ENCODE data around the gene ASS1.

The ASS1 gene

DNA sequence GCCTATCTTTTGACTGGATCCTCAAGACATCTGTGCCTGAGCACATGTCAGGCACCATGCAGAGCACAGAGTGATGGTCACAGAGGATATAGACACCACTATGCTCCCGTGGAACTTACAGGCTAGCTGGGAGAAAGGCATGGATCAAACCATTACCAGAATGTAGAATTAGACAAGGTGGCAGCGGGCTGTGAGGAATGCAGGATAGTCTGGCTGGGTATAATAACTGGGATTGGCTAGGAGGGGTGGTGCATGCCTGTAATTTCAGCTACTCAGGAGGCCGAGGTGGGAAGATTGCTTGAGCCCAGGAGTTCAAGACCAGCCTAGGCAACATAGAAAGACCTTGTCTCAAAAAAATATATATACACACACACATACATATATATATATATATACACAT is 50.3 kb downstream of the ASS1 start:
- peaks cover 64% of the 10 kb centered on the region for H3K36me3 ChIP-seq (ENCODE audit: insufficient read depth, low read length)
- no peak for DNase-seq (ENCODE audit: low read depth, low spot score)
- no peaks in the 10 kb centered on the region for H3K9me3 ChIP-seq (ENCODE audit: low read depth, low read length)
- no peak overlapping the region for H3K9ac ChIP-seq (ENCODE audit: insufficient read length)
- H3K27ac ChIP-seq: no peak overlapping the region
- H3K4me3 ChIP-seq: no peak overlapping the region
- TF ChIP-seq FOXP2 (optimal IDR thresholded peaks at IDR 0.05; ENCODE audit: control extremely low read depth, extremely low read length, insufficient read depth) (no peak), POLR2AphosphoS5 (IDR thresholded peaks at IDR 0.05; ENCODE audit: borderline replicate concordance, low read depth, low read length) (no peak), EZH2 (IDR thresholded peaks at IDR 0.05) (no peak)

- Histone ChIP-seq H3K9me3 (ENCODE audit: low read depth, low read length) (no peaks in the 10 kb centered on the region), H3K36me3 (ENCODE audit: insufficient read depth, low read length) (peaks cover 46% of the 10 kb centered on the region)
- TF ChIP-seq FOXP2 (optimal IDR thresholded peaks at IDR 0.05; ENCODE audit: control extremely low read depth, extremely low read length, insufficient read depth): no peak
- no peak for TF ChIP-seq EZH2 (IDR thresholded peaks at IDR 0.05)
- no peak for TF ChIP-seq POLR2AphosphoS5 (IDR thresholded peaks at IDR 0.05; ENCODE audit: borderline replicate concordance, low read depth, low read length)
These were observed 52.4 kb downstream of the ASS1 start for GRCh38 chr9:130497139-130497538.

DNA sequence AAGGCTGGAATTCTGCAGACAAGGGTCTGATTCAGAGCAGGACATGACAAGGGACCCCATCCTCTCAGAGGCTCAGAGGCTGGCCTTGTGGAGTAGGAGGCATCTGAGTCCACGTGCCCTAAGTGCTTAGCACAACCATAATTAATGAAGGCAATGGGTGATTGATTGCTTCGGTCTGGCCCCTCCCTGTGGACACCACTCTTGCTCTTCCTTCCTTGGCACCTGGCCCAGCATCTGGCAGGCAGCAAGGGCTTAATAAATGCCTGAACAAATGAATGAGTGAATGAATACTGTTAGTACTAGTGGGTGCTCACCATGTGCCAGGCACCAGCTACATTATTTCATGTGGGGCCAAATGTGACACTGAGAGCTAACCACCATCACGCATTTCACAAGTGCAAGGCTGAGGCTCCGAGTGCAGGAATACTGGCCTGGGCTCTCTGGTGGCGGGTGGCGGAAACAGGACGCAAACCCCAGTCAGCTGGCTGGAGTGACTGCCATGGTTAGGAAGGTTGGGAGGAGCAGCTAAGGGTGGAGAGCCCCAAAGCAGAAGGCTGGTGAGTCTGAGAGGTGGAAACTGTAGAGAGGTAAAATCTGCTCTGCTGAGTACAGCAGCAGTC is 53.6 kb downstream of the ASS1 start:
- H3K36me3 ChIP-seq (ENCODE audit: insufficient read depth, low read length): peaks cover 34% of the 10 kb centered on the region
- H3K4me3 ChIP-seq: no peak overlapping the region
- no peak for DNase-seq (ENCODE audit: low read depth, low spot score)
- H3K27ac ChIP-seq: no peak overlapping the region
- H3K9ac ChIP-seq (ENCODE audit: insufficient read length): no peak overlapping the region
- H3K9me3 ChIP-seq (ENCODE audit: low read depth, low read length): no peaks in the 10 kb centered on the region
- TF ChIP-seq POLR2AphosphoS5 (IDR thresholded peaks at IDR 0.05; ENCODE audit: borderline replicate concordance, low read depth, low read length): no peak
- TF ChIP-seq EZH2 (IDR thresholded peaks at IDR 0.05): no peak
- no peak for TF ChIP-seq FOXP2 (optimal IDR thresholded peaks at IDR 0.05; ENCODE audit: control extremely low read depth, extremely low read length, insufficient read depth)

More at GRCh38 chr9:130497139-130497538, 52.4 kb downstream of the ASS1 start:
- no peak for DNase-seq (ENCODE audit: low read depth, low spot score)
- Histone ChIP-seq H3K27ac (no peak overlapping the region), H3K4me3 (no peak overlapping the region), H3K9ac (ENCODE audit: insufficient read length) (no peak overlapping the region)

DNA sequence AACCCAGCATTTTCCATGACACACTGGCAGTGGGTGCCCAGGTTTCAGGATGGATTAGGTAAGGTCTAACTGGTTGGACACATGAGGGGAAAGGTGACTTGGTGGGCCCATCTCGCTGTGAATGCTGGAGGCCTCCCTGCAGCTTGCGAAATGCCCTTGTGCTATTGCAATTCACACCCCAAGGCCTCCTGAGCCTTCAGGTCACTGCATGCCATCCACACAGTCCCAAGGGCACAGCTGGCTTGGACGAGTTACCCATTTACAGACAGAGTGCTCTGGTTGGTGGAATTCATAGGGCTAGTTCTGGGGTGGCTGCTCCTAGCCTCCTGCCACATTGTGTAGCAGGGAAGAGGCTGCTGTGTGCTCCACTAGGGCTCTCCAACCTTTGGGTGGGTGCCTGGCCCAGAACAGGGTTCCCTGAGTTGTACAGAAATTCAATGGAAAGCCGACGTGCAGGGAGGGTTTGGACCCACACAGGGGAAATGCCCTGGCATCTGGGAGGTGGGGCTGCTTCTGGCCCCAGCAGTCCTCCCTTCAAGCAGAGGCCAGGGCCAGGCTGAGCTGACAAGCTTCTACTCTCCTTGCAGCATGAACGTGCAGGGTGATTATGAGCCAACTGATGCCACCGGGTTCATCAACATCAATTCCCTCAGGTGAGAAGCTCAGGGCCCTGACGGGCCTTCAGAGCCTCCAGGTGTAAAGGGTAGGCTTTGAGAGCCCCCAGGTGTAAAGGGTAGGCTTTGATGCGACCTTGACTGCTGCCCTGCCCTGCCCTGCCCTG is 54.3 kb downstream of the ASS1 start:
- TF ChIP-seq POLR2AphosphoS5 (IDR thresholded peaks at IDR 0.05; ENCODE audit: borderline replicate concordance, low read depth, low read length) (no peak), EZH2 (IDR thresholded peaks at IDR 0.05) (no peak), FOXP2 (optimal IDR thresholded peaks at IDR 0.05; ENCODE audit: control extremely low read depth, extremely low read length, insufficient read depth) (no peak)
- no peaks in the 10 kb centered on the region for H3K9me3 ChIP-seq (ENCODE audit: low read depth, low read length)
- no peak overlapping the region for H3K4me3 ChIP-seq
- no peak for DNase-seq (ENCODE audit: low read depth, low spot score)
- no peak overlapping the region for H3K9ac ChIP-seq (ENCODE audit: insufficient read length)
- peaks cover 27% of the 10 kb centered on the region for H3K36me3 ChIP-seq (ENCODE audit: insufficient read depth, low read length)
- H3K27ac ChIP-seq: no peak overlapping the region

DNA sequence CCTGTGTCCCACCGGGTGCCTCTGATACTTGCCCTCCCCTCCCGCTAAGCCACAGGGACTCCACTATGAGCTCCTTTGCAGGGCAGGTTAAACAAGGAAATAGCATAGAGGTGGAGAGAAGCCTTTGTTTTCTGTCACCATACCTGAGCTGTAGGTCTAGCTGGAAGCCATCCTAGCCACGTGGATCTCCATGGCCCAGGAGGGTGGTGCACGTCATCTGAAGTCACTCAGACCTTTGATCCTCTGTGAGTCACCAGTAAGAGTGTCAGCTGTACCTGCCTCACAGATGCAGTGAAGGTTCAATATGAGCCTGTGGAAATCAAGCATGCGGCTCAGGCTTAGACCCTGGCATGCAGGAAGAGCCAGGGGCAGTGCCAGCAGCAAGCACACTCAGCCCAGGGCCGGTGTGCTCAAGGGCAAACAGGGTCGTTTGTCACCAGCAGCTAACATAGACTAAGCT is 55.1 kb downstream of the ASS1 start:
- H3K36me3 ChIP-seq (ENCODE audit: insufficient read depth, low read length): peaks cover 19% of the 10 kb centered on the region; the same call in 1 of the 2 replicates
- TF ChIP-seq EZH2 (IDR thresholded peaks at IDR 0.05) (no peak), POLR2AphosphoS5 (IDR thresholded peaks at IDR 0.05; ENCODE audit: borderline replicate concordance, low read depth, low read length) (no peak), FOXP2 (optimal IDR thresholded peaks at IDR 0.05; ENCODE audit: control extremely low read depth, extremely low read length, insufficient read depth) (no peak)
- no peak overlapping the region for H3K4me3 ChIP-seq
- H3K9me3 ChIP-seq (ENCODE audit: low read depth, low read length): no peaks in the 10 kb centered on the region
- H3K27ac ChIP-seq: no peak overlapping the region
- no peak overlapping the region for H3K9ac ChIP-seq (ENCODE audit: insufficient read length)
- DNase-seq (ENCODE audit: low read depth, low spot score): no peak

DNA sequence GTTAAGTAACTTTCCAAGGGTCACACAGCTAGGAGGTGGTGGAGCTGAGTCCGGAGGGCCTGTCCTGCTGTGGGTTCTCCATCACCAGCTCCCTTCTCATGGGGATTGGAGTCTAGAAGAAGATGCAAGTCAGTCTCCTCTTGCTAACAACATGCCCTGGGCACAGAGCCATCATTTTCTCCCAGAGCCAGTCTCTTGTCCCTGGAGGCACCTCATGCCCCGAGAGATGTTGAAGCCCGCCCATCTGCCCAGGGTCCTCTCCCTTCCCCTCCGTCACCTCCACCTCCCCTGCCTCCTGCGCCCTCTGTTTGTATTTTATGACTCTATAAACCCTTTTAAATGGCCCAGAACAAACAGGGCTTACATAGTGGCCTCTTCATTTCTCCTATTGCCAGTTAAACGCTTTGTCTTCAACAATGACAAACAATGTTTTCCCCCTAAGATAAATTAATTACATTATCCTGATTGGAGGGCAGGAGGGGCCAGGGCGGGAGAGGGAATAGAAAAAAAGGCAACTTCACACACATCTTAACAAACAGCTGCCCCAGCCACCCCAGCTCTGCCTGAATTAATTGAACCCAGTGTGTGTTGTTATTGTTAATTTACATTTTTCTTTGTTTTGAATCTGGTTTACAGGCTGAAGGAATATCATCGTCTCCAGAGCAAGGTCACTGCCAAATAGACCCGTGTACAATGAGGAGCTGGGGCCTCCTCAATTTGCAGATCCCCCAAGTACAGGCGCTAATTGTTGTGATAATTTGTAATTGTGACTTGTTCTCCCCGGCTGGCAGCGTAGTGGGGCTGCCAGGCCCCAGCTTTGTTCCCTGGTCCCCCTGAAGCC is 55.8 kb downstream of the ASS1 start:
- Histone ChIP-seq H3K36me3 (ENCODE audit: insufficient read depth, low read length) (peaks cover 14% of the 10 kb centered on the region; the same call in 1 of the 2 replicates), H3K4me3 (no peak overlapping the region), H3K27ac (no peak overlapping the region), H3K9me3 (ENCODE audit: low read depth, low read length) (no peaks in the 10 kb centered on the region), H3K9ac (ENCODE audit: insufficient read length) (no peak overlapping the region)
- no peak for DNase-seq (ENCODE audit: low read depth, low spot score)
- TF ChIP-seq EZH2 (IDR thresholded peaks at IDR 0.05): no peak
- no peak for TF ChIP-seq POLR2AphosphoS5 (IDR thresholded peaks at IDR 0.05; ENCODE audit: borderline replicate concordance, low read depth, low read length)

- DNase-seq (ENCODE audit: low read depth, low spot score): no peak
- Histone ChIP-seq H3K9ac (ENCODE audit: insufficient read length) (no peak overlapping the region), H3K9me3 (ENCODE audit: low read depth, low read length) (no peaks in the 10 kb centered on the region), H3K36me3 (ENCODE audit: insufficient read depth, low read length) (peaks cover 7% of the 10 kb centered on the region; the same call in 1 of the 2 replicates), H3K27ac (no peak overlapping the region), H3K4me3 (no peak overlapping the region)
- no peak for TF ChIP-seq EZH2 (IDR thresholded peaks at IDR 0.05)
- TF ChIP-seq FOXP2 (optimal IDR thresholded peaks at IDR 0.05; ENCODE audit: control extremely low read depth, extremely low read length, insufficient read depth): no peak
- TF ChIP-seq POLR2AphosphoS5 (IDR thresholded peaks at IDR 0.05; ENCODE audit: borderline replicate concordance, low read depth, low read length): no peak
These were observed 56.9 kb downstream of the ASS1 start for GRCh38 chr9:130501639-130502038.

DNA sequence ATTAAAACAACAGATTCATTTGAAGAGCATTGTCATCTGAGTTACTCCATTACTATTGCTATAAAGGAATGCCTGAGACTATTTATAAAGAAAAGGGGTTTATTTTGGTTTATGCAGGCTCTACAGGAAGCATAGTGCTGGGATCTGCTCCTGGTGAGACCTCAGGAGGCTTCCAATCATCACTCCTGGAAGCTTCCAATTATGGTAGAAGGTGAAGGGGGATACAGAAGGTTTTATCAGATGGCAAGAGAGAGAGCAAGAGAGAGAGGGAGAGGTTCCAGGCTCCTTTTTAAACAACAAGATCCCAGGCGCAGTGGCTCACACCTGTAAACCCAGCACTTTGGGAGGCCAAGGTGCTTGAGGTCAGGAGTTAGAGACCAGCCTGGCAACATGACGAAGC is 63.5 kb downstream of the ASS1 start:
- Histone ChIP-seq H3K9ac (ENCODE audit: insufficient read length) (no peak overlapping the region), H3K4me3 (no peak overlapping the region), H3K9me3 (ENCODE audit: low read depth, low read length) (no peaks in the 10 kb centered on the region), H3K27ac (no peak overlapping the region), H3K36me3 (ENCODE audit: insufficient read depth, low read length) (no peaks in the 10 kb centered on the region)
- DNase-seq (ENCODE audit: low read depth, low spot score): no peak
- TF ChIP-seq EZH2 (IDR thresholded peaks at IDR 0.05) (no peak), POLR2AphosphoS5 (IDR thresholded peaks at IDR 0.05; ENCODE audit: borderline replicate concordance, low read depth, low read length) (no peak), FOXP2 (optimal IDR thresholded peaks at IDR 0.05; ENCODE audit: control extremely low read depth, extremely low read length, insufficient read depth) (no peak)
